Upper lobe of right lung (tissue), 1 donor: ENCODE data around the gene ZNF667. TPM values are rescaled to one million over a fixed set of nuclear protein-coding genes. Genes with fewer than 3 reads are reported as not detected.

Experiments
- ATAC-seq: fragments of 200-7000 bp; cut with Tn5 transposase; one replicate; pipeline ENCODE4 v1.9.1; 2020; ENCODE audit warnings: mild to moderate bottlenecking, moderate library complexity
- DNase-seq: peaks from one replicate; pipeline ENCODE4 v3.0.0-alpha.2; 2020
- H3K27ac ChIP-seq: fragments of 200-600 bp; one replicate; pipeline ENCODE4 v1.8.0; 2022
- H3K27me3 ChIP-seq: fragments of 200-600 bp; one replicate; pipeline ENCODE4 v1.8.0; 2022; ENCODE audit warnings: mild to moderate bottlenecking
- H3K36me3 ChIP-seq: fragments of 200-600 bp; one replicate; pipeline ENCODE4 v1.8.0; 2022
- H3K4me1 ChIP-seq: fragments of 200-600 bp; one replicate; pipeline ENCODE4 v1.8.0; 2022
- H3K4me3 ChIP-seq: fragments of 200-600 bp; one replicate; pipeline ENCODE4 v1.8.0; 2022; ENCODE audit warnings: mild to moderate bottlenecking
- H3K9me3 ChIP-seq: fragments of 200-600 bp; one replicate; pipeline ENCODE4 v1.8.0; 2022
- CTCF ChIP-seq: fragments of 200-600 bp; IDR thresholded peaks from one replicate; pipeline ENCODE4 v1.8.0; 2022; ENCODE audit warnings: antibody characterized with exemption
- intact Hi-C: fragments of 100-400 bp; cut with DNase I; formaldehyde crosslinking; loops from one replicate; pipeline ENCODE4 v1.11.0; 2022
- long read RNA-seq: library from polyadenylated mRNA; unstranded; transcript quantifications from one replicate; pipeline ENCODE4 v2.0.0, GENCODE V29; 2021
- total RNA-seq: library from RNA; stranded (reverse); fragmentation: NEBNext Ultra II Directional; extraction: Animal tissue kit (Norgen Biotek cat#: 25700); gene quantifications from one replicate; pipeline ENCODE4 v1.2.1, GENCODE V29; 2021
- donor health status: DM: no; HTN: yes; CAD: no; lungs with severe emphysema.

ZNF667 gene
- total RNA-seq: 2.8 TPM
- long read RNA-seq, partial matches to known transcripts: 0 of 2 reads
- long read RNA-seq, other reads (novel, unspliced or antisense): 0 of 2 reads

GRCh38 chr19:56476651-56477428 lies at the start of gene ZNF667:
Gene ZNF667 (minus strand): TSS chr19:56477345. CDS start chr19:56462370, 14,975 bp downstream.
- H3K27me3 ChIP-seq: no peaks in the 10 kb centered on the region
- H3K9me3 ChIP-seq: peaks cover 2% of the 10 kb centered on the region
- TF ChIP-seq CTCF: no peak
- H3K27ac ChIP-seq: peak within 1 kb of the TSS; percentile 68
- peaks cover 4% of the 10 kb centered on the region for H3K4me1 ChIP-seq
- peak within 1 kb of the TSS; percentile 63 for H3K4me3 ChIP-seq
- ATAC-seq (no peak), DNase-seq (no peak)
- H3K36me3 ChIP-seq: no peaks in the 10 kb centered on the region
- intact Hi-C loops: no loop called here

GRCh38 chr19:56525214-56525860 lies 48.2 kb upstream of the ZNF667 start:
- no peak for DNase-seq
- ATAC-seq: no peak
- intact Hi-C loops: no loop called here
- Histone ChIP-seq H3K9me3 (peaks cover 95% of the 10 kb centered on the region), H3K27ac (no peak overlapping the region), H3K36me3 (no peaks in the 10 kb centered on the region), H3K27me3 (no peaks in the 10 kb centered on the region), H3K4me1 (no peaks in the 10 kb centered on the region), H3K4me3 (no peak overlapping the region)
- no peak for TF ChIP-seq CTCF

GRCh38 chr19:56508290-56508778 lies 31.2 kb upstream of the ZNF667 start:
- intact Hi-C loops: no loop called here
- Histone ChIP-seq H3K36me3 (no peaks in the 10 kb centered on the region), H3K27me3 (no peaks in the 10 kb centered on the region), H3K4me3 (peak overlapping the region; percentile 62), H3K4me1 (peaks cover 3% of the 10 kb centered on the region), H3K27ac (peak overlapping the region; percentile 95), H3K9me3 (peaks cover 15% of the 10 kb centered on the region)
- no peak for TF ChIP-seq CTCF
- ATAC-seq (no peak), DNase-seq (no peak)

- H3K9me3 ChIP-seq: peaks cover 15% of the 10 kb centered on the region
- ATAC-seq (peak; percentile 99), DNase-seq (peak; percentile 97)
- H3K4me1 ChIP-seq: peaks cover 3% of the 10 kb centered on the region
- peak within 1 kb of the TSS; percentile 62 for H3K4me3 ChIP-seq
- no peak for TF ChIP-seq CTCF
- peak within 1 kb of the TSS; percentile 95 for H3K27ac ChIP-seq
- intact Hi-C loops: no loop called here
- H3K36me3 ChIP-seq: no peaks in the 10 kb centered on the region
- H3K27me3 ChIP-seq: no peaks in the 10 kb centered on the region
These were observed 30.5 kb upstream of the ZNF667 start, which contains the start of gene ZNF471 for GRCh38 chr19:56507446-56508289. Gene ZNF471 (plus strand): TSS chr19:56507855. CDS start chr19:56511572, 3,717 bp downstream.

GRCh38 chr19:56504581-56504980 lies 27.4 kb upstream of the ZNF667 start:
- H3K4me1 ChIP-seq: peaks cover 3% of the 10 kb centered on the region
- no peak overlapping the region for H3K4me3 ChIP-seq
- H3K36me3 ChIP-seq: no peaks in the 10 kb centered on the region
- DNase-seq: no peak
- H3K9me3 ChIP-seq: peaks cover 10% of the 10 kb centered on the region
- H3K27me3 ChIP-seq: no peaks in the 10 kb centered on the region
- H3K27ac ChIP-seq: no peak overlapping the region
- ATAC-seq: no peak
- no peak for TF ChIP-seq CTCF
- intact Hi-C loops: no loop called here
